H1 (cell line): ENCODE measurements around the gene SSX2IP. TPM values are rescaled to one million over a fixed set of nuclear protein-coding genes. Genes with fewer than 3 reads are reported as not detected.
A peak's percentile ranks its signal among the peaks of the same experiment; 100 is the strongest.

Experiments used
- CTCF ChIA-PET: fragments of 300-600 bp; sonication (Branson Sonifier 250); formaldehyde crosslinking; loops from one replicate; lab custom pipeline; 2021; ENCODE audit not compliant: partially characterized antibody; lab: Charles Lee
- POLR2A ChIA-PET: fragments of 300-600 bp; sonication (Branson Sonifier 250); formaldehyde crosslinking; loops from one replicate; lab custom pipeline; 2021; ENCODE audit warnings: inconsistent platforms; ENCODE audit not compliant: partially characterized antibody; lab: Charles Lee
- DNase-seq, 2 experiments: peaks; one replicate each; pipeline versions ENCODE4 v3.0.0 to v3.0.0-alpha.2; 2010 to 2022; ENCODE audit warnings: low spot score in 2 of 2, low read depth in 1 of 2, mixed read lengths in 1 of 2
- FAIRE-seq: peaks from 2 replicates; lab custom pipeline; 2011; peaks lifted over from hg19 to GRCh38; lab: Jason Lieb, UNC
- H2AFZ ChIP-seq: 2 replicates; pipeline ENCODE4 v1.8.1; 2012; ENCODE audit warnings: low read length, inconsistent platforms
- H2AK5ac ChIP-seq: 2 replicates; pipeline ENCODE4 v1.6.1; 2013; ENCODE audit warnings: low read depth, low read length
- H2BK120ac ChIP-seq: replicated peaks from 2 replicates; pipeline ENCODE3; 2013; ENCODE audit warnings: low read depth, low read length, inconsistent platforms
- H2BK12ac ChIP-seq: 2 replicates; pipeline ENCODE4 v1.6.1; 2013; ENCODE audit warnings: low read depth, low read length
- H2BK15ac ChIP-seq: 2 replicates; pipeline ENCODE4 v1.6.1; 2013; ENCODE audit warnings: low read length
- H2BK20ac ChIP-seq: 2 replicates; pipeline ENCODE4 v1.6.1; 2013; ENCODE audit warnings: low read length
- H2BK5ac ChIP-seq: 2 replicates; pipeline ENCODE4 v1.6.1; 2013; ENCODE audit warnings: low read depth, low read length
- H3K14ac ChIP-seq: 2 replicates; pipeline ENCODE4 v1.6.1; 2013; ENCODE audit warnings: inconsistent platforms; ENCODE audit not compliant: insufficient read length
- H3K18ac ChIP-seq: 2 replicates; pipeline ENCODE4 v1.6.1; 2013; ENCODE audit warnings: low read length; ENCODE audit errors: extremely low read depth
- H3K23ac ChIP-seq: 2 replicates; pipeline ENCODE4 v1.6.1; 2013; ENCODE audit warnings: inconsistent platforms; ENCODE audit not compliant: insufficient read length
- H3K23me2 ChIP-seq: 2 replicates; pipeline ENCODE4 v1.6.1; 2013; ENCODE audit warnings: low read depth, low read length
- H3K27ac ChIP-seq: 2 replicates; pipeline ENCODE4 v1.6.1; 2011; ENCODE audit warnings: low read depth, low read length, inconsistent platforms
- H3K27me3 ChIP-seq, 4 experiments: replicated peaks in 1 of 4; 1 replicate in 1 of 4; 2 replicates in 3 of 4; pipeline versions ENCODE4 v1.6.1 to v1.8.1; 2011 to 2013; ENCODE audit warnings: low read length in 3 of 4, mild to moderate bottlenecking in 3 of 4, inconsistent platforms in 2 of 4, mixed read lengths in 2 of 4, moderate library complexity in 1 of 4; ENCODE audit not compliant: control insufficient read depth in 3 of 4, insufficient read depth in 3 of 4; ENCODE audit errors: extremely low read depth in 1 of 4
- H3K36me3 ChIP-seq, 4 experiments: 2 replicates each; pipeline versions ENCODE4 v1.6.1 to v1.8.1; 2011 to 2013; ENCODE audit warnings: mild to moderate bottlenecking in 4 of 4, low read length in 3 of 4, moderate library complexity in 2 of 4, control low read depth in 1 of 4, inconsistent platforms in 1 of 4; ENCODE audit not compliant: insufficient read depth in 4 of 4, control insufficient read depth in 2 of 4
- H3K4ac ChIP-seq: replicated peaks from 2 replicates; pipeline ENCODE3; 2013; ENCODE audit warnings: low read length, low read depth, mixed read lengths, inconsistent platforms; ENCODE audit not compliant: insufficient read length
- H3K4me1 ChIP-seq, 4 experiments: replicated peaks in 1 of 4; 1 replicate in 1 of 4; 2 replicates in 3 of 4; pipeline versions ENCODE4 v1.6.1 to v1.8.1; 2011 to 2013; ENCODE audit warnings: low read length in 3 of 4, inconsistent platforms in 2 of 4, mixed read lengths in 1 of 4; ENCODE audit not compliant: insufficient read depth in 4 of 4, control insufficient read depth in 3 of 4
- H3K4me2 ChIP-seq, 2 experiments: 2 replicates each; pipeline versions ENCODE4 v1.6.1 to v1.8.1; 2011 to 2013; ENCODE audit warnings: low read depth in 2 of 2, low read length in 2 of 2, control low read depth in 1 of 2, inconsistent platforms in 1 of 2, mild to moderate bottlenecking in 1 of 2; ENCODE audit not compliant: insufficient read depth in 1 of 2
- H3K4me3 ChIP-seq, 4 experiments: fragments of 200-600, 300-600 bp in 1 of 4; sonication (generic), shearing (Covaris generic), sonication (Bioruptor Twin) in 1 of 4; 2 replicates each; pipeline versions ENCODE4 v1.5.1 to v1.8.1; 2011 to 2016; ENCODE audit warnings: low read length in 4 of 4, low read depth in 3 of 4, control low read depth in 2 of 4, inconsistent platforms in 2 of 4, mild to moderate bottlenecking in 2 of 4, mixed read lengths in 1 of 4, moderate library complexity in 1 of 4; ENCODE audit not compliant: insufficient read depth in 2 of 4; ENCODE audit errors: extremely low read depth in 1 of 4
- H3K56ac ChIP-seq: replicated peaks from 2 replicates; pipeline ENCODE3; 2013; ENCODE audit warnings: low read depth, mild to moderate bottlenecking, mixed read lengths, low read length, inconsistent platforms; ENCODE audit not compliant: insufficient read length
- H3K79me1 ChIP-seq: 2 replicates; pipeline ENCODE4 v1.6.1; 2013; ENCODE audit warnings: low read depth, low read length, control low read depth
- H3K79me2 ChIP-seq, 2 experiments: 2 replicates each; pipeline versions ENCODE4 v1.6.1 to v1.8.1; 2012 to 2013; ENCODE audit warnings: low read length in 2 of 2, mild to moderate bottlenecking in 2 of 2, inconsistent platforms in 1 of 2; ENCODE audit not compliant: insufficient read depth in 2 of 2, control insufficient read depth in 1 of 2
- H3K9ac ChIP-seq, 4 experiments: replicated peaks in 1 of 4; 1 replicate in 1 of 4; 2 replicates in 3 of 4; pipeline versions ENCODE4 v1.6.1 to v1.8.1; 2011 to 2013; ENCODE audit warnings: low read depth in 3 of 4, low read length in 3 of 4, control low read depth in 2 of 4, mild to moderate bottlenecking in 2 of 4, moderate library complexity in 2 of 4, inconsistent platforms in 1 of 4; ENCODE audit errors: extremely low read depth in 1 of 4
- H3K9me3 ChIP-seq, 2 experiments: 2 replicates each; pipeline versions ENCODE4 v1.6.1 to v1.8.1; 2012 to 2013; ENCODE audit warnings: mild to moderate bottlenecking in 2 of 2, moderate library complexity in 2 of 2, control low read depth in 1 of 2, inconsistent platforms in 1 of 2, low read depth in 1 of 2, low read length in 1 of 2, mixed read lengths in 1 of 2; ENCODE audit not compliant: insufficient read depth in 2 of 2
- H4K20me1 ChIP-seq, 2 experiments: replicated peaks in 1 of 2; 2 replicates each; pipeline versions ENCODE3 to v1.8.1; 2011 to 2013; ENCODE audit warnings: inconsistent platforms in 2 of 2, low read length in 2 of 2, mild to moderate bottlenecking in 1 of 2; ENCODE audit not compliant: insufficient read depth in 2 of 2, control insufficient read depth in 1 of 2
- H4K5ac ChIP-seq: 2 replicates; pipeline ENCODE4 v1.6.1; 2013; ENCODE audit warnings: low read length, low read depth, mixed read lengths, inconsistent platforms; ENCODE audit not compliant: insufficient read length
- H4K8ac ChIP-seq: 2 replicates; pipeline ENCODE4 v1.8.0; 2013; ENCODE audit warnings: mild to moderate bottlenecking, moderate library complexity, low read length, inconsistent platforms; ENCODE audit not compliant: insufficient read depth; ENCODE audit errors: extremely low read depth
- H4K91ac ChIP-seq: replicated peaks from 2 replicates; pipeline ENCODE3; 2013; ENCODE audit warnings: low read length, mixed read lengths, inconsistent platforms; ENCODE audit not compliant: insufficient read length
- CTCF ChIP-seq, 3 experiments: IDR thresholded peaks; 1 replicate in 2 of 3; 2 replicates in 1 of 3; pipeline versions ENCODE4 v1.5.1 to v1.6.1; 2011; ENCODE audit warnings: low read length in 3 of 3, mild to moderate bottlenecking in 3 of 3, inconsistent platforms in 2 of 3, low read depth in 1 of 3, moderate library complexity in 1 of 3; ENCODE audit not compliant: insufficient read depth in 1 of 3; ENCODE audit errors: control extremely low read depth in 1 of 3
- WGBS, 2 experiments: shearing (Covaris generic) in 1 of 2; methylation state at CpG; one replicate each; pipeline versions ENCODE4 v1.1.6 to v1.1.7; 2013 to 2015; ENCODE audit warnings: low lambda C conversion rate in 2 of 2, mixed read lengths in 2 of 2, inconsistent platforms in 1 of 2, low coverage in 1 of 2, missing lambda C conversion rate in 1 of 2; ENCODE audit not compliant: insufficient replicate concordance in 2 of 2, insufficient coverage in 1 of 2, insufficient read length in 1 of 2; ENCODE audit errors: extremely low coverage in 1 of 2, missing lambda C conversion rate in 1 of 2; 5-methylcytosine and 5-hydroxymethylcytosine counted together
- polyA plus RNA-seq, 7 experiments: library from polyadenylated mRNA; depleted of rRNA in 3 of 7; stranded (reverse) in 5 of 7; unstranded in 2 of 7; fragments of >200 nt in 5 of 7; fragments of 200-250 nt in 2 of 7; gene quantifications; 1 replicate in 5 of 7; 2 replicates in 1 of 7; 4 replicates in 1 of 7; pipeline versions ENCODE4 v1.2.1 to v1.2.3, GENCODE V29; 2011 to 2013; ENCODE audit warnings: missing spikeins in 2 of 7, mixed read lengths in 2 of 7
- total RNA-seq: library from RNA; stranded (reverse); fragmentation: NEBNext Ultra II Directional; extraction: Animal tissue kit (Norgen Biotek cat#: 25700); gene quantifications from 2 replicates; pipeline ENCODE4 v1.2.1, GENCODE V29; 2021

The SSX2IP gene
- total and polyA plus RNA-seq, 2 of the 8 experiments (the other 6 are each of a cell fraction or from before 2014, with no cell fraction given), result 4.0 to 31.3 TPM

GRCh38 chr1:84675106-84675505, 15.2 kb downstream of the SSX2IP start:
- Histone ChIP-seq H3K36me3 (peaks cover 0 to 3% (median 0%) of the 10 kb centered on the region in 4 experiments; a peak in 1 of 8 replicates), H2AFZ (no peak overlapping the region), H2AK5ac (no peak overlapping the region), H3K4me3 (peak overlapping the region in 1 of 4 experiments; percentile 21; a peak in 2 of 8 replicates), H2BK15ac (no peak overlapping the region), H3K79me2 (peaks cover 0 to 85% of the 10 kb centered on the region in 2 experiments; a peak in 3 of 4 replicates), H3K23me2 (no peaks in the 10 kb centered on the region), H3K14ac (no peak overlapping the region), H2BK120ac (no peak overlapping the region), H2BK12ac (no peak overlapping the region), H2BK20ac (no peak overlapping the region), H3K27ac (no peak overlapping the region), H3K18ac (no peak overlapping the region), H3K4me2 (peak overlapping the region; percentile 31 to 59; a peak in 3 of 4 replicates), H4K20me1 (no peaks in the 10 kb centered on the region), H3K27me3 (no peaks in the 10 kb centered on the region), H4K91ac (no peak overlapping the region), H3K9ac (no peak overlapping the region), H3K56ac (no peak overlapping the region), H2BK5ac (no peak overlapping the region), H4K5ac (no peak overlapping the region), H3K4ac (no peak overlapping the region), H4K8ac (no peak overlapping the region), H3K4me1 (peaks cover 0 to 18% (median 8%) of the 10 kb centered on the region in 4 experiments; a peak in 4 of 7 replicates), H3K79me1 (peaks cover 3% of the 10 kb centered on the region; the same call in 1 of the 2 replicates), H3K23ac (no peak overlapping the region), H3K9me3 (no peaks in the 10 kb centered on the region; a peak in 1 of 4 replicates)
- no peak for TF ChIP-seq CTCF (IDR thresholded peaks at IDR 0.05; ENCODE audit: control extremely low read depth in 1 of 3, insufficient read depth in 1 of 3, low read depth in 1 of 3, low read length in 3 of 3)
- POLR2A ChIA-PET, result no interaction called here
- DNase-seq, result no peak
- CTCF ChIA-PET, result interaction anchor here (1.3 to 5.5 kb wide), 3 partner anchors 9 to 49 kb away, joined by 4 to 23 read pairs (median 5); no protein-coding TSS in a partner anchor
- no peak for FAIRE-seq
- WGBS, 2 experiments, result 54% methylated on average over 1 of the region's 1 CpG; no CpG with 5 or more reads in 1 of the 2 experiments
